Lung (tissue), 12 donors: ENCODE measurements around the gene COL4A1. TPM values are rescaled to one million over a fixed set of nuclear protein-coding genes. Genes with fewer than 3 reads are reported as not detected.
A peak's percentile ranks its signal among the peaks of the same experiment; 100 is the strongest.

Experiments used
- ATAC-seq: fragments of 200-7000 bp; cut with Tn5 transposase; one replicate; pipeline ENCODE4 v1.9.1; 2020; ENCODE audit warnings: moderate number of reproducible peaks; ENCODE audit not compliant: insufficient read depth, low FRiP score
- DNase-seq, 3 donors: peaks; one replicate each; pipeline ENCODE4 v3.0.0-alpha.2; 2013 to 2017
- H3K27ac ChIP-seq, 2 donors: one replicate each; pipeline ENCODE4 v1.5.1; 2013; ENCODE audit warnings: mild to moderate bottlenecking in 2 of 2, moderate library complexity in 2 of 2, control low read depth in 1 of 2, inconsistent platforms in 1 of 2, low read depth in 1 of 2, low read length in 1 of 2
- H3K27me3 ChIP-seq, 3 donors: one replicate each; pipeline ENCODE4 v1.5.1; 2013; ENCODE audit warnings: low read length in 2 of 3; ENCODE audit not compliant: control insufficient read depth in 3 of 3, insufficient read depth in 3 of 3
- H3K36me3 ChIP-seq, 4 donors: one replicate each; pipeline ENCODE4 v1.5.1; 2013; ENCODE audit warnings: low read length in 4 of 4, mild to moderate bottlenecking in 1 of 4, moderate library complexity in 1 of 4; ENCODE audit not compliant: control insufficient read depth in 4 of 4, insufficient read depth in 4 of 4
- H3K4me1 ChIP-seq, 5 donors: one replicate each; pipeline ENCODE4 v1.5.1; 2013; ENCODE audit warnings: low read length in 5 of 5, mild to moderate bottlenecking in 2 of 5, moderate library complexity in 1 of 5; ENCODE audit not compliant: control insufficient read depth in 5 of 5, insufficient read depth in 5 of 5
- H3K4me3 ChIP-seq: one replicate; pipeline ENCODE4 v1.5.1; 2013; ENCODE audit warnings: mild to moderate bottlenecking, control low read depth, moderate library complexity
- H3K9ac ChIP-seq, 2 donors: one replicate each; pipeline ENCODE4 v1.5.1; 2013; ENCODE audit warnings: low read length in 2 of 2, control low read depth in 1 of 2; ENCODE audit not compliant: insufficient read depth in 1 of 2
- H3K9me3 ChIP-seq, 4 donors: one replicate each; pipeline ENCODE4 v1.5.1; 2013; ENCODE audit warnings: low read length in 3 of 4, mild to moderate bottlenecking in 1 of 4, moderate library complexity in 1 of 4; ENCODE audit not compliant: control insufficient read depth in 4 of 4, insufficient read depth in 3 of 4
- WGBS, 2 donors: extraction: QIAGEN DNeasy Blood & Tissue Kit; methylation state at CpG; one replicate each; pipeline ENCODE4 v1.1.7; 2013; 5-methylcytosine and 5-hydroxymethylcytosine counted together
- polyA plus RNA-seq, 2 donors: library from polyadenylated mRNA; stranded (reverse); fragments of 200-250 nt; gene quantifications; one replicate each; pipeline ENCODE4 v1.2.1, GENCODE V29; 2013
- total RNA-seq, 2 donors: library from RNA; depleted of rRNA in 1 of 2; stranded (reverse); fragments of >200 nt in 1 of 2; gene quantifications; one replicate each; pipeline ENCODE4 v1.2.1, GENCODE V29; 2014 to 2021
- TF ChIP-seq, protein P1 (sequence below): IDR thresholded peaks from 2 replicates; pipeline ENCODE4 v1.5.1; 2012; ENCODE audit warnings: mild to moderate bottlenecking; ENCODE audit errors: control extremely low read depth, extremely low read depth
- donor health status: control.
- donor health status: control.
- donor health status: Bipolar disorder and iron deficiency.
- donor health status: healthy.
- donor health status: DM: yes; HTN: yes; CAD: no.

COL4A1 gene
- total and polyA plus RNA-seq, 4 donors: 114 to 1,051 (median 318) TPM

DNA sequence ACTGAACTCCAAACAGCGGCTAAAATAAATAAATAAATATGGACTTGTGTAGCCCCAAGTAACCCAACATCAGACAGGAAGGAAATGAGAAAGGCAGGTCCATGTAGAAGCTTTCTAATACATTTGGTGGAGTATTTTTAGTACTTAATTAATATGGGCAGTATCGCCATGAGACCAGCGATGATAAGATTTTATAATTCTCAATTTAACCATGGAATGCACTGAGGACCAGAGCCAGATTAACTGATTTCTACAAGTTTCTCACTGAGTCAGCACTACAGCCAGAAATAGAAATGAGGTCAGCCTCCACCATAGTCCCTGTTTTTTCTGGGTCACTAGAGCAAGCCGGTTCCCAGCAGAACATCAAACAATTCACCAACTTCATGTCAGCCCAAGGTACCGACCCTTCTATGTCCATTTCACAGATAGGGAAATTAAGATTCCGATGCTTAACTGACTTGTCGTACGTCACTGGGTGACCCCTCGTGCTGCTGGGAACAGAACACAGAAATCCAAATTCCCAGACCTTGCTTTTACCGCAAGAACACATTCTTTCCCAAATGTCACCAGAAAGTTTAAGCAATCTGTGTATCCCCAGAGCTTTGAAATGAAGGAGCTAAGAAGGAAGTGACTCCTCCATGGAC, 90.4 kb downstream of the COL4A1 start:
- peak overlapping the region in 1 of 2 donors; percentile 71 for H3K9ac ChIP-seq
- WGBS, 2 donors: 54 to 76% methylated on average over 10 of the region's 10 CpGs
- H3K9me3 ChIP-seq: no peaks in the 10 kb centered on the region
- ATAC-seq (peak; percentile 45), DNase-seq (peak in 2 of 3 donors; percentile 80 to 87)
- H3K27me3 ChIP-seq: no peaks in the 10 kb centered on the region
- TF ChIP-seq, protein P1, sequence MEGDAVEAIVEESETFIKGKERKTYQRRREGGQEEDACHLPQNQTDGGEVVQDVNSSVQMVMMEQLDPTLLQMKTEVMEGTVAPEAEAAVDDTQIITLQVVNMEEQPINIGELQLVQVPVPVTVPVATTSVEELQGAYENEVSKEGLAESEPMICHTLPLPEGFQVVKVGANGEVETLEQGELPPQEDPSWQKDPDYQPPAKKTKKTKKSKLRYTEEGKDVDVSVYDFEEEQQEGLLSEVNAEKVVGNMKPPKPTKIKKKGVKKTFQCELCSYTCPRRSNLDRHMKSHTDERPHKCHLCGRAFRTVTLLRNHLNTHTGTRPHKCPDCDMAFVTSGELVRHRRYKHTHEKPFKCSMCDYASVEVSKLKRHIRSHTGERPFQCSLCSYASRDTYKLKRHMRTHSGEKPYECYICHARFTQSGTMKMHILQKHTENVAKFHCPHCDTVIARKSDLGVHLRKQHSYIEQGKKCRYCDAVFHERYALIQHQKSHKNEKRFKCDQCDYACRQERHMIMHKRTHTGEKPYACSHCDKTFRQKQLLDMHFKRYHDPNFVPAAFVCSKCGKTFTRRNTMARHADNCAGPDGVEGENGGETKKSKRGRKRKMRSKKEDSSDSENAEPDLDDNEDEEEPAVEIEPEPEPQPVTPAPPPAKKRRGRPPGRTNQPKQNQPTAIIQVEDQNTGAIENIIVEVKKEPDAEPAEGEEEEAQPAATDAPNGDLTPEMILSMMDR: no peak
- H3K27ac ChIP-seq: peak overlapping the region; percentile 43 to 61
- peaks cover 4 to 15% (median 5%) of the 10 kb centered on the region in 4 donors for H3K36me3 ChIP-seq
- H3K4me1 ChIP-seq: peaks cover 10 to 52% (median 21%) of the 10 kb centered on the region in 5 donors
- H3K4me3 ChIP-seq: no peak overlapping the region

DNA sequence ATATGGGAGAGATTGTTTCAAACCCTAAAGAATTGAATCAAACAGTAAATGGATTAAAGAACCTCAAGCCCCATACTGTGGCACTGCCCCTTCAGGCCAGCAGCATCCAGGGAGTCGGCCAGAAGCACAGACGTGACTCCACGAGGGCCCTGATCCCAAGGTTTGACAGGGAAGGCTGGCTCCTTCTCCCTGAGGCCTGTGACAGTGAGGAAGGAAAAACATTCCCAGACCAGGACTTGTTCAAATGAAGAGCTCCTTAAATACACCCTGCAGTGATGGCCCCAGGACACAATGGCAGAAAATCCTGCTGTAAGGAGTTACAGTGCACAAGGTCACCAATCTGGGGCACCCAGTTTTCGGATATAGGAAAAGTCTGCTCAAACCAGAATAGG, 91.0 kb downstream of the COL4A1 start:
- Histone ChIP-seq H3K9me3 (no peaks in the 10 kb centered on the region), H3K36me3 (peaks cover 4 to 15% (median 6%) of the 10 kb centered on the region in 4 donors), H3K27ac (peak overlapping the region; percentile 43 to 72), H3K4me1 (peaks cover 10 to 47% (median 21%) of the 10 kb centered on the region in 5 donors), H3K4me3 (no peak overlapping the region), H3K27me3 (no peaks in the 10 kb centered on the region), H3K9ac (peak overlapping the region in 1 of 2 donors; percentile 71)
- DNase-seq (no peak), ATAC-seq (no peak)
- 49 to 67% methylated on average over 4 of the region's 4 CpGs for WGBS, 2 donors
- TF ChIP-seq, protein P1: no peak

GRCh38 chr13:110215606-110216005, 91.4 kb downstream of the COL4A1 start:
- Histone ChIP-seq H3K4me3 (no peak overlapping the region), H3K9ac (peak overlapping the region in 1 of 2 donors; percentile 71), H3K27me3 (no peaks in the 10 kb centered on the region), H3K9me3 (no peaks in the 10 kb centered on the region), H3K36me3 (peaks cover 8 to 15% (median 9%) of the 10 kb centered on the region in 4 donors), H3K27ac (no peak overlapping the region), H3K4me1 (peaks cover 10 to 44% (median 21%) of the 10 kb centered on the region in 5 donors)
- TF ChIP-seq, protein P1: no peak
- DNase-seq: peak in 2 of 3 donors; percentile 40 to 50
- ATAC-seq: no peak
- 57 to 63% methylated on average over 7 of the region's 7 CpGs for WGBS, 2 donors
